ENCODE results near the gene RNF220.

The RNF220 gene

GRCh38 chr1:44606701-44607281 lies 201.7 kb downstream of the RNF220 start:
- in situ Hi-C loops (cut with MboI; ENCODE audit: low sequenced_read_pairs), result no loop called here

GRCh38 chr1:44608141-44608540 lies 203.1 kb downstream of the RNF220 start:
- in situ Hi-C loops (cut with MboI; ENCODE audit: low sequenced_read_pairs), result no loop called here

DNA sequence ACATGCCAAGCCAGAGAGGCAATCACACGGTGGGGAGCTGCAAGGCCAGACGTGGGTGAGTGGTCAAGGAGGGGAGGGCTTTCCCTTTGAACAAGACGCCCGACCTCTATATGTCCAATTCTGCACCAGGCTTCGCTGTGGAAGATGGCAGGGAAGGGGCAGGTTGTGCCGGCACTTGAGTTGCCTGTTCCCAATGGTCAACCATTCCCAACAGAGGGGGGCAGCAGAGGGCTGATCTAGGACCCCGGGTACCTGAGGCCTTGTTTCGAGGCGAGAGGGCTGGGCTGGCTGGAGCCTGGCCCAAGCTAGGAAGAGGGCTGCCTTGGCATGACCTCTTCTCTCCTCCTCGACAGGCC lies 204.3 kb downstream of the RNF220 start:
- in situ Hi-C loops (cut with MboI; ENCODE audit: low sequenced_read_pairs), result no loop called here

DNA sequence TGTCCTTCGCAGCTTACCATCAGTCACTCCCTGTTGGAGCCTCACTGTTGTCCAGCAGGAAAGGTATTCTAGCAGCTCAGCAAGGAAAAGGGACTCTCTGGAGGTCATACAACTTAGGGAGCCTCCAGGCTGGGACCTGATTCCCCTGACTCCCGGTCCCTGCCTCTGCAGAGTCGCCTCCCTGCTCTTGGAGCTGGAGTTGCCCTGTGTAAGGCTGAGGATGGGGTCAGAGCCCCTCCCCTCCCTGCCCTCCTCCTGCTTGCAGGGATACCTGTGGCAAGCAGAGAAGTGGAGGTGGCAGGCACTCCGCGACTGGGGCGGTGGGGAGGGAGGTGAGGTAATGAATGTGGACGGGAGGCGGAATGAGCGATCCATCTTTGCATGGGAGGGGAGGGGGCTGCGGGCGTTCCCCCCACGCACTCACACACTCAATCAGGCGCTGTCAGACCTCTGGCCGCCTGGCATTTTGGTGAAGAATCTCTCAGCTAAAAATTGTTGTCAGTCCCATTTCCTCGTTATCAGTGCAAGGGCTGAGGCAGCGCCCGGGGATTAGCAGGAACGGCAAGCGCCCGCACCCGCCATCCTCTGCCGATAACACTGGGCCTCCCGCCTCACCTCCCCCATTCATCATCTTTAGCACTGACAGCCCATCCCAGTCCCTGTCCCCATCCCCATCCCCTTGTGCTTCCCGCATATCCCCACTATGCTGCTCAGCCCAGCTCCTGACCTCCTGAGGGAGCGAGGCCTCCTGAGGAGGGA lies 204.9 kb downstream of the RNF220 start:
- in situ Hi-C loops (cut with MboI; ENCODE audit: low sequenced_read_pairs), result no loop called here

GRCh38 chr1:44610527-44611148 lies 205.6 kb downstream of the RNF220 start:
- in situ Hi-C loops (cut with MboI; ENCODE audit: low sequenced_read_pairs), result no loop called here

DNA sequence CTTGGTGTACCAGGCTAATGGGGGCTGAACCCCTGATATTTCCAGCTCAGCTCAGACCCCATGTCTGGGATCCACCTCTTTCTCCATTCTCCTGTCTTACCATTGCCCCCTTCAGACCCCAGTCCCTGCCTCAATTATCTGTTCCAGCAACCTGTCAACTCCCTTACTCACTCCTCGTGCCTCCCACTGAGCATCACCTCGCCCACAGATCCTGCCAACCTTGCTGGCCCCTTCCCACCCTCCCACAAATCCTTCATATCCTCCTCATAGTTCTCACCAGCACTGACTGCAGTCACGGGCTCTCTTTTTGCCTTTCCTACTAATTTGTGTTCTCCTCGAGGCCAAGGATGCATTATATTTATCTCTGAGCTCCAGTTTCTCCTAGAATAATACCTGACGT lies 206.4 kb downstream of the RNF220 start:
- in situ Hi-C loops (cut with MboI; ENCODE audit: low sequenced_read_pairs), result no loop called here

GRCh38 chr1:44611866-44612265 lies 206.8 kb downstream of the RNF220 start:
- in situ Hi-C loops (cut with MboI; ENCODE audit: low sequenced_read_pairs), result no loop called here

DNA sequence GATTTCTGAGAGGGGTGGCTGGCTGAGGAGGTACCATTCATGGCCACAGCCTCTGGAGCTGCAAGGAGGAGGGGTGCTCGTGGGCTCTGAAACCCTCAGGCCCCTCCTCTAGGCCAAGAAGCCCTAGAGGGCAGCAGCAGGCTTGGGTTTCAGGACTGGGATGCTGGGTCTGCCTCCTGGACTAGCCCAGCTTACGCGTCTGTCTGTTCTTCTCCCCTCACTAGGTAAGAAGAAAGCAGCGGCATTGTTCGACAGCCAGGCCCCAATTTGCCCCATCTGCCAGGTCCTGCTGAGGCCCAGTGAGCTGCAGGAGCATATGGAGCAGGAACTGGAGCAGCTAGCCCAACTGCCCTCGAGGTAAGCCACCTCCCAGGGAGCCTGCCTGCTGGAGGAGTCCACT lies 208.9 kb downstream of the RNF220 start:
- in situ Hi-C loops (cut with MboI; ENCODE audit: low sequenced_read_pairs), result no loop called here

GRCh38 chr1:44616284-44616990 lies 211.4 kb downstream of the RNF220 start:
- in situ Hi-C loops (cut with MboI; ENCODE audit: low sequenced_read_pairs), result no loop called here

DNA sequence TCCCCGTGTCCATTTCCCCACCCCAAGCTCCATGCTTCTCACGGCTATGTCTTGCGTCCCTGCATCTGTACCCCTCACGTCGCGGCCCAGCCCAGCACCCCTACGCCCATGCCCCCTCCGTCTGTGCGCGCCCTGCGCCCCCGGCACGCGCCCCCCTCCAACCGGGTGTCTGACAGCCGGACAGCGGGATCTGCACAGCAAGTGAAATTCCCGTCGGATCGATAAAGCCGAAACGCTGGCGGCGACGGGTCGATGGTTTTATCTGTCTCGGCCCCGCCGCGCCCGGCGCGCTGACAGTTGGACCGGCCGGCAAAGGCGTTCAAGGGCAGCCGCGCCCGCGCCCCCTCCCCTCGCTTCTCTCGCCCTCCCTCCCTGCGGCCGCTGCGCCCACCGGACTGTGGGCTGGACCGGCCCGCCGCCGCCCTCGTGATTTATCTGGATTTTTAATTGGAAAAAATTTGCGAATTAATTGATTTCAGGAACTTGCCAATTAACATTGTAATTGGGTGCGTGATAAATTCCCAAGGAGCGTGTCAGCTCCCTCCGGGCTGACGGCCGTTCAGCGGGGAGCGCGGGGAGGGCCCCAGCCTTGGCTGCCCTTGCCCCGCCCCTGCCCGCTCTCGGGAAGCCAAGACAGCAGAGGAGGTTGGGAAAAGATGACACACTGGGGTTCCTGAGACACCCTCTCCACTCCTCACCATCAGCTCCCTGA lies 212.1 kb downstream of the RNF220 start:
- in situ Hi-C loops (cut with MboI; ENCODE audit: low sequenced_read_pairs), result no loop called here

GRCh38 chr1:44617703-44618029 lies 212.6 kb downstream of the RNF220 start:
- in situ Hi-C loops (cut with MboI; ENCODE audit: low sequenced_read_pairs), result no loop called here

- in situ Hi-C loops (cut with MboI; ENCODE audit: low sequenced_read_pairs), result no loop called here
Observed at GRCh38 chr1:44619261-44619900, 214.3 kb downstream of the RNF220 start.

GRCh38 chr1:44620072-44620471 lies 215.0 kb downstream of the RNF220 start:
- in situ Hi-C loops (cut with MboI; ENCODE audit: low sequenced_read_pairs), result no loop called here

DNA sequence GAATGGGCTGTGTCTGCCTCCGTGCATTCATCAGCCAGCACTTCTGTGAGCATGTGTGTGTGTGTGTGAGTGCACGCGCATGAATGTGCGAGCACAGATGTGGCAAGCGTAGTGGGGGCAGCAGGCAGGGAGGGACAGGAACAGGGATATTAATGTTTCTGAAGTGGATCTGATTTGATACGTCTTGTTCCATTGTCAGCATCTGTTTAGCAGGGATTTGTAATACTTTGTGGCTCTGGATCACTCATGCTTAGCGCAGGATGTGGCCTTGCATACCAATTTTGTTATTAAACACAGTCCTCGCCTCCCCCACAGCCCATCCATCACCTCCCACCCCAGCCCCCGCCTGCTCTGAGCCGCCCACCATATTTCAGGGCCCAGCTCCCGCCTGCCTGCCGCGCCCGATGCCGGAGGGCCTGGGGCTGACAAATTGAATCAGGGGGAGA lies 216.8 kb downstream of the RNF220 start:
- in situ Hi-C loops (cut with MboI; ENCODE audit: low sequenced_read_pairs), result no loop called here

DNA sequence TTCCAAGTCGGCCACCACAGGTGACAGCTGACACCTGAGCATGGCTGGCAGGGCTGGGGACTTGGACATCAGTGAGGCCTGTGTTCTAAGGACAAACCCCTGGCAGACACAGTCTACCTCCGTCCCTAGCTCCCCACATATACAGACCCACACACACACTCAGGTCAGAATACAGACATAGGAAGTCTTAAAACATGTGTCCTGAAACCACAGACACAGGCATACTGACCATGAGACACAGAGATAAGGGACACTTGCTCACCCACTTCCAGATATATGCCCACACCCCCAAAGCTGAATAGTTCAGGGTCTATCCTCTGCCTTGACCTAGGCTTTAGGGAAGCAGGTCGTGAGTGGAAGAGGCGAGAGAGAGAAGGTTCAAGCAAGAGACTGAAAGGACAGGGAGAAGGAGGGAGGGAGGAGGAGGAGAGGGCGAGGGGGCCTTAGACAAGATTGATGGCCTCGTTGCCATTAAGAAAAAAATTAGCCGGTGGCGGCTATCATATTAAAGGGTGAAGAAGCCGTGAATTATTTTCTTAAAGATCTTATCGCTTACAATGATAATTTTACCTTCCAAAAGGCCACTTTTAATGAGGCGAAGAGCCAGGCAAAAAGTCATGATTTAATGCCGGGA lies 219.3 kb downstream of the RNF220 start:
- in situ Hi-C loops (cut with MboI; ENCODE audit: low sequenced_read_pairs), result no loop called here

DNA sequence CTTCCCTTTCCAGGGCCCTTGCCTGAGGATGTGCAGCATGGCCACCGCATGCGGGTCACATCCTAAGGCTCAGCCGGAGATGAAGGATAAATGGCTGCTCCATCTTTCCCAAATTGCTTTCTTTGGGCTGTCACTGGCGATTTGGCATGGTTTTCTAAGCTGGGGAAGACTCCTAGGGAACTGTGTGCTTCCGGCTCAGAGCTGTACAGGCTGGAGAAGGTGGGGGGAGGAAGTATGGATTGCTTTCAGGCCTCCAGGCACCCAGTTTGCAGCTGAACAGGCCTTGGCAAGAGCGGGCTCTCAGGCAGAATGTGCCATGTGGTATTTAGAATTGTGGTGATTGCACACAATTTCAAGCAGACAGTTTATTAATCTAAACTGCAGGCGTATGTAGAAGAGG lies 220.3 kb downstream of the RNF220 start:
- in situ Hi-C loops (cut with MboI; ENCODE audit: low sequenced_read_pairs), result no loop called here

GRCh38 chr1:44628962-44629756 lies 224.1 kb downstream of the RNF220 start:
- in situ Hi-C loops (cut with MboI; ENCODE audit: low sequenced_read_pairs), result no loop called here

DNA sequence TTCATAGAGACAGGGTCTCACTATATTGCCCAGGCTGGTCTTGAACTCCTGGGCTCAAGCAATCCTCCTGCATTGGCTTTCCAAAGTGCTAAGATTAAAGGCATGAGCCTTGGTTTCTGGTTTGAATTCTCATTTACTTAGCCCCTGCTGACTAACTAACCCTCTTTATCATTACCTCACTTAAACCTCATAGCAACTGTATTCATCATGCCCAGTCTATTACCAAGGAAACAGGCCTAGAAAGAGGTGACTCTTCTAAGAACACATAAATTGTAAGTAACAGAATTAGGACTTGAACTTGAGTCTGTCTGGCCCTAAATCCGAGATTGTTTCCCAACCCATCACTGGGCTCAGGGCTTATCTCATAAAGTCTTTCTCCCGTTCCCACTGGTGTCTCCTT lies 225.1 kb downstream of the RNF220 start:
- in situ Hi-C loops (cut with MboI; ENCODE audit: low sequenced_read_pairs), result no loop called here

DNA sequence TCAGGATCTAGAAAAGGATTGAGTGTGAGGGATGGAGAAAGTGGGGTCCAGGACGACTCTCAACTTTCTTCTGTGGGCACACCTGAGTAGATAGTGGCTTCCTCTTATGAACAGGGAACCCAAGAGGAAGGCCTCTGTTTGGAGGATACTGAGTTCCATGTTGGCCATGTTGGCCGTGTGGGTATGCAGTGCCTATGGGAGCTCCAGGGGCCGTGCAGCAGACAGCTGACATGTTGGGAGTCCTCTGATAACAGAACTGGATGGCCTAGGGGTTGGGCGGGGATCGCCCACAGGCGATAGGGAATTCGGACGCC lies 226.2 kb downstream of the RNF220 start:
- in situ Hi-C loops (cut with MboI; ENCODE audit: low sequenced_read_pairs), result no loop called here

Measured in hTERT RPE-1 (cell line).